Liver (tissue), 3 donors: Measurements from ENCODE around the gene AMELY.

Source experiments
- CTCF ChIP-seq: fragments of 150-350 bp; IDR thresholded peaks from 2 replicates; pipeline ENCODE4 v1.5.1; 2017; ENCODE audit warnings: improper control_type of control experiment, low read depth, low read length; ENCODE audit not compliant: missing input control
- MAX ChIP-seq: IDR thresholded peaks from 2 replicates; pipeline ENCODE4 v1.6.1; 2016; ENCODE audit warnings: antibody characterized with exemption
- REST ChIP-seq: IDR thresholded peaks from 2 replicates; pipeline ENCODE4 v1.6.1; 2016; ENCODE audit warnings: antibody characterized with exemption, mild to moderate bottlenecking
- RXRA ChIP-seq, 2 donors: IDR thresholded peaks; 2 replicates each; pipeline ENCODE4 v1.6.1; 2017 to 2018; ENCODE audit warnings: antibody characterized with exemption in 2 of 2, mild to moderate bottlenecking in 1 of 2
- TAF1 ChIP-seq: conservative IDR thresholded peaks from 2 replicates; pipeline ENCODE4 v1.6.1; 2016; ENCODE audit warnings: antibody characterized with exemption, mild to moderate bottlenecking
- YY1 ChIP-seq: IDR thresholded peaks from 2 replicates; pipeline ENCODE4 v1.6.1; 2016; ENCODE audit warnings: antibody characterized with exemption, mild to moderate bottlenecking
- ZBTB33 ChIP-seq: IDR thresholded peaks from 2 replicates; pipeline ENCODE4 v1.6.1; 2016; ENCODE audit warnings: antibody characterized with exemption
- donor health status: healthy.
- donor health status: healthy.

GRCh38 chrY:6895236-6895635, 16.3 kb downstream of the AMELY start:
- no peak for TF ChIP-seq REST
- no peak for TF ChIP-seq CTCF
- no peak for TF ChIP-seq YY1
- no peak for TF ChIP-seq MAX
- no peak for TF ChIP-seq RXRA (IDR thresholded peaks at IDR 0.05)
- TF ChIP-seq TAF1: no peak
- no peak for TF ChIP-seq ZBTB33
